ENCODE results near the gene ASPA.
"Not testable (repeated sequence)": the region's sequence is repeated elsewhere in the genome, so short reads cannot be mapped to it uniquely, and the experiment has no call there.

Gene ASPA

DNA sequence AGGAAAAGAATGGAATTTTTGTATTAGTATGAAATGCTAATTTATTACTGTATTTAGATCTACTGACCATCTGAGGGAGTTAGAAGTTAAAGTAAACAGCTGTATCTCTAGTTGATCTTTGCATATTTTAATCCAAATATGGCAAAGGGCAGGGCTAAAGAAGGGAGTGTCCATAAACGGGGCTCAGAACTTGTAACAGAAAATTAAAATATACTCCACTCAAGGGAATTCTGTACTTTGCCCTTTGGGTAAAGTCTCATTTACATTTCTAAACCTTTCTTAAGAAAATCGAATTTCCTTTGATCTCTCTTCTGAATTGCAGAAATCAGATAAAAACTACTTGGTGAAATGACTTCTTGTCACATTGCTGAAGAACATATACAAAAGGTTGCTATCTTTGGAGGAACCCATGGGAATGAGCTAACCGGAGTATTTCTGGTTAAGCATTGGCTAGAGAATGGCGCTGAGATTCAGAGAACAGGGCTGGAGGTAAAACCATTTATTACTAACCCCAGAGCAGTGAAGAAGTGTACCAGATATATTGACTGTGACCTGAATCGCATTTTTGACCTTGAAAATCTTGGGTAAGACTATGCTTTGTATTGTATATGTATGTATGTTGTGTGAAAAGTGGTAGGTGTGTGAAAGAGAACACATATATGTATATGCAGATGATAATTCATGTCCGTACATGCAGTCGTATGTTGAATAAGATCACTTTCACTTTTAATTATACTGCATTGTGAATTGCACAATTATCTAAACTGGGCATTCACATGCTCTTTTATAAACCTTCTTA, at the start of gene ASPA:
TSS of gene ASPA (plus strand) at position 186 of the 799 bp plus-strand sequence. CDS start at position 349, 163 bp downstream.
- DNase-seq (ENCODE audit: extremely low read depth, low read depth): no peak
- TF ChIP-seq, protein P1, sequence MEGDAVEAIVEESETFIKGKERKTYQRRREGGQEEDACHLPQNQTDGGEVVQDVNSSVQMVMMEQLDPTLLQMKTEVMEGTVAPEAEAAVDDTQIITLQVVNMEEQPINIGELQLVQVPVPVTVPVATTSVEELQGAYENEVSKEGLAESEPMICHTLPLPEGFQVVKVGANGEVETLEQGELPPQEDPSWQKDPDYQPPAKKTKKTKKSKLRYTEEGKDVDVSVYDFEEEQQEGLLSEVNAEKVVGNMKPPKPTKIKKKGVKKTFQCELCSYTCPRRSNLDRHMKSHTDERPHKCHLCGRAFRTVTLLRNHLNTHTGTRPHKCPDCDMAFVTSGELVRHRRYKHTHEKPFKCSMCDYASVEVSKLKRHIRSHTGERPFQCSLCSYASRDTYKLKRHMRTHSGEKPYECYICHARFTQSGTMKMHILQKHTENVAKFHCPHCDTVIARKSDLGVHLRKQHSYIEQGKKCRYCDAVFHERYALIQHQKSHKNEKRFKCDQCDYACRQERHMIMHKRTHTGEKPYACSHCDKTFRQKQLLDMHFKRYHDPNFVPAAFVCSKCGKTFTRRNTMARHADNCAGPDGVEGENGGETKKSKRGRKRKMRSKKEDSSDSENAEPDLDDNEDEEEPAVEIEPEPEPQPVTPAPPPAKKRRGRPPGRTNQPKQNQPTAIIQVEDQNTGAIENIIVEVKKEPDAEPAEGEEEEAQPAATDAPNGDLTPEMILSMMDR (IDR thresholded peaks at IDR 0.05; ENCODE audit: low read depth, low read length): no peak

DNA sequence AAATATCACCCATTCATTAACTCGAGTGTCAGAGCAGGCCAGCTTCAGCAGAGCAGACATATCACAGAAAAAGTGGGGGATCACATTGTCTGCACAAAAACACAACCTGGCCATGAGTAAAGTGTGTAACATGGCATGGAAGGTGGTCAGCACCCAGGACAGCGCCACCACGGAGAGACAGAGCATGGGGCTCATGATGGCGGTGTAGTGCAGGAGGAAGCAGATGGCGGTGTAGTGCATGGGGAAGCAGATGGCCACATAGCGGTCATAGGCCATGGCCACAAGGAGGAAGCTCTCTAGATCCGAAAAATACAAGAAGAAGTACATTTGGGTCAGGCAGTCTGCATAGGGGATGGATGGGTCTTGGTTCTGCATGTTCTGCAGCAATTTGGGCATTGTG, 42.6 kb upstream of the ASPA start:
- not testable (repeated sequence) for DNase-seq (ENCODE audit: extremely low read depth, low read depth)

DNA sequence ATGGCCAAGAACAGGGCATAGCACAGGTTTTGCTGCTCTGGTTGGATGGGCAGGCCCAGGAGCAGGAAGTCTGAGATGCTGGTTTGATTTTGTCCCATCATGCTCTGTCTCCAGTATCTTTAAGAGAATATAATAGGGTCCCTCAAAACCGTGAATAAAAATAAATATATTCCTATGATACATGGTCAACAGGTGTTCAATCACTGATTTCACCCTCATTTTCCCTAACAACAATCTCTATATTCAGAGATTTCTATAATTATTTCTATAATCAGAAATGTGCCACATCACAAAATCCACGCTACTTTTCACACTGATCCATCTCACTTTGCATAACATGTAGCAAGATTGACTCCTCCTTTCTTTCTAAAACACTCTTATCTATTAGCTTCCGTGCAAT, 42.1 kb upstream of the ASPA start, which contains the start of gene OR1E2:
TSS of gene OR1E2 (minus strand) at position 101 of the 400 bp plus-strand sequence. CDS start at position 101, 0 bp downstream.
- no peak for DNase-seq (ENCODE audit: extremely low read depth, low read depth)
- TF ChIP-seq, protein P1 (IDR thresholded peaks at IDR 0.05; ENCODE audit: low read depth, low read length): no peak

DNA sequence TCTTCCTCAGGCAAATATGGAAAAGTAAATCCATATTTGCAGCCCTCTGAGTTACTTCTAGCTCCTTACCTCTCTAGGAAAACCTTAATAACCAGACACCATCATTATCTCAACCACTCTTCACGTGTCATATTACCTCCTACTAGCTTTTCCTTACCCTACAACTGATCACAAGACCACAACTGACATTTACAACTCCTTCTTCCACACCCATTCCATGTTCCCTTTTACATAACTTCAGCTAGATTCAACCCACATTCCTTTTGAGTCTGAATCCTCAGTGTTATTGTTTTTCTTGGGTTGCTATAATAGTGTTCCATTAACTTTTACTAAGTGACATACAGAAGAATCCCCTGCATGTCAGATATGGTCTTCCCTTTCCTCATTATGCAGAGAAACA, 37.4 kb upstream of the ASPA start:
- TF ChIP-seq, protein P1 (IDR thresholded peaks at IDR 0.05; ENCODE audit: low read depth, low read length): no peak
- DNase-seq (ENCODE audit: extremely low read depth, low read depth): no peak

DNA sequence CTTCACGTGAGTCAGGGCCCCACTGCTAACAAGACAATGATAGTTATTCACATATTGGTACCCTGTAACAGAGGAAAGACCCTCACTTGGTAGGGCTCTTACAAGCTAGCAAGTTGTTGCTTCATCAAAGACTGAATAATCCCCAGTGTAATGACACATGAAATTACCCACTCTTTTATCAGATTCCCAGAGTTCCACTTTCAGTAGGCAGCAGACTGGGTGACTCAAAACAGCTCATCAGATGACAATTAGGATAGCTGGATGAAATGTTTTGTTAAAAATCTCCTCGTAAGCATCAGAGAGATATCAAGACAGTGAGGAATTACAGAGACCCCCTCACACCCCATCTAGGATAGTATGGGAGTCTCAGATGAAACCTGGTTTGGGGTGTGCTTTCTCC, 35.3 kb upstream of the ASPA start:
- DNase-seq (ENCODE audit: extremely low read depth, low read depth): no peak

DNA sequence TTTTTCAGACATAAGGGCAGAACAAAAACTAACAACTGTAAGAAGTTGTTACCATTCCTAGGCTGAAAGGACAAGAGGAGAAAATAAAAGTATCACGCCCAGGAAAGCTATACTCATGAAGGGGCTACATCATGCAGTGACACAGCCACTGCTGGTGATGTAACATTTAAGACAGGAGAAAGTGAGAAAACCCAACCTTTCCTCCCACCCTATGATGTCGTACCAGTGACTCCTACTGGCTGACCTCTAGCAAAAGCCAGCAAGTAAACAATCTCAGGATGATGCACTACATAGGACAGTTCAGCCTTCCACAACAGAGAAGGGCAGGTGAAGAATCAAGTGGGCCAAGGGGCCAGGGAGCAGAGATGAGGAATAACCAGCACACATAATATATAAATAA, 28.2 kb upstream of the ASPA start:
- no peak for DNase-seq (ENCODE audit: extremely low read depth, low read depth)

More for the DNA sequence above, 35.3 kb upstream of the ASPA start:
- TF ChIP-seq, protein P1 (IDR thresholded peaks at IDR 0.05; ENCODE audit: low read depth, low read length): no peak

DNA sequence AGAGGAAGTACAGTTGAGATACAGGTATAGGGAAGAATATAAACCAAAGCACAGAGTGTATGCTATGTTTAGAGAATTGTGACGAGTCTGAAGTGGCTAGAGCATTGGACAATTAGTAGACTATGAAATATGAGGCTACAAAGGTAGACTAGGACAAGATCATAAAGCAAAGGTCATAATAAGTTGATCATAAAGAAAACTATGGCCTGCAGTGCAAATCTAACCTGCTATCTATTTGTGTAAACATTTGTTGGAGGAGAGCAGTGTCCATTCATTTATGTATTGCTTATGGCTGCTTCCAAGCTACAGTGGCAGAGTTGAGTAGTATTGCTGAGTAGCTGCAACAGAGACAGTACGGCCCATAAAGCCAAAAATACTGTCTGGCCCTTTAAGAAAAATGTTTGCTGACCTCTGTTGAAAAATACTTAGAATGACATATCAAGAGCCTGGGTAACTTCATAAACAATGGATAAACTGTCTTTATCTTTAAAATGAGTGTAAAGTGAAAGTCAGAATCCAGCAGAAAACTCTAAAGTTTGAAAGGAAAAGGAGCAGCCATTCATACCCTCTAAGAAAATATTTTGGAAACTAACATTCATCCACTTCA, 27.6 kb upstream of the ASPA start:
- DNase-seq (ENCODE audit: extremely low read depth, low read depth): no peak
- TF ChIP-seq, protein P1 (IDR thresholded peaks at IDR 0.05; ENCODE audit: low read depth, low read length): no peak

More for the DNA sequence above, 28.2 kb upstream of the ASPA start:
- TF ChIP-seq, protein P1 (IDR thresholded peaks at IDR 0.05; ENCODE audit: low read depth, low read length): no peak

DNA sequence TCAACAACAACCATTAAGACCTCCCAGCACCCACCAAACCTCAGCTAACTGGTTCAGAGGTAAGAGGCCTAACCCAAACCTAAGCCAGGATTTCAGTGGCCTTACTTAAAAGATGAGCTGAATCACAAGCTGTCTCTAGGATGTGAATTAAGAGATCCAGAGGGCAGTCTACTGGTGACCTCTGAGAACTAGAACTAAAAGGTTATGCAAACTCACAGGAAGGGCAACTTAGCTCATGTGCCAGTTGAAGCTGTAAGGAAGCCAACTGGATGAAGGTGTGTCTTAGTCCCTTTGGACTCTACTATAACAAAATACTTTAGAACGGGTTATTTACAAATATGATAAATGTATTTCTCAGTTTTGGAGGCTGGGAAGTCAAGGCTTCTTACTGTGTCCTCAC, 9.4 kb upstream of the ASPA start:
- not testable (repeated sequence) for DNase-seq (ENCODE audit: extremely low read depth, low read depth)

All from AG09319 (cell line).